H1 (cell line): ENCODE results near the gene WSCD2. TPM values are rescaled to one million over a fixed set of nuclear protein-coding genes. Genes with fewer than 3 reads are reported as not detected.
A peak's percentile ranks its signal among the peaks of the same experiment; 100 is the strongest.

Experiments used
- BCL11A ChIP-seq, 2 experiments: IDR thresholded peaks; one replicate each; pipeline ENCODE4 v1.6.1; 2011; ENCODE audit warnings: low read depth in 2 of 2, low read length in 2 of 2, mild to moderate bottlenecking in 2 of 2
- NANOG ChIP-seq: IDR thresholded peaks from 2 replicates; pipeline ENCODE4 v1.6.1; 2011; ENCODE audit warnings: low read length, low read depth, mild to moderate bottlenecking, inconsistent platforms; ENCODE audit not compliant: insufficient read depth, poor library complexity, severe bottlenecking
- RAD21 ChIP-seq, 2 experiments: IDR thresholded peaks in 1 of 2; conservative IDR thresholded peaks in 1 of 2; 2 replicates each; pipeline ENCODE4 v1.6.1; 2011; ENCODE audit warnings: low read depth in 2 of 2, low read length in 2 of 2, improper control_type of control experiment in 1 of 2, inconsistent platforms in 1 of 2, mild to moderate bottlenecking in 1 of 2, moderate library complexity in 1 of 2
- RNF2 ChIP-seq: fragments of 200-900, 300-1000 bp; sonication (generic); IDR thresholded peaks from 2 replicates; pipeline ENCODE4 v1.7.1; 2016; ENCODE audit warnings: borderline replicate concordance, low read depth, mild to moderate bottlenecking, antibody characterized with exemption, low read length; ENCODE audit not compliant: poor library complexity, severe bottlenecking; ENCODE audit errors: missing control alignments
- SIRT6 ChIP-seq: IDR thresholded peaks from one replicate; pipeline ENCODE4 v1.7.1; 2012; ENCODE audit warnings: low read length, inconsistent platforms
- SUZ12 ChIP-seq: fragments of 200-600 bp; sonication (generic); IDR thresholded peaks from 2 replicates; pipeline ENCODE4 v1.6.1; 2012; ENCODE audit warnings: mild to moderate bottlenecking, inconsistent platforms, low read length, moderate library complexity, mixed read lengths
- TAF1 ChIP-seq: IDR thresholded peaks from 2 replicates; pipeline ENCODE4 v1.6.1; 2011; ENCODE audit warnings: mild to moderate bottlenecking, low read depth, low read length
- TAF7 ChIP-seq: optimal IDR thresholded peaks from 2 replicates; pipeline ENCODE3; 2011; ENCODE audit warnings: low read depth, mild to moderate bottlenecking, inconsistent platforms, low read length, moderate library complexity, borderline replicate concordance
- polyA plus RNA-seq, 7 experiments: library from polyadenylated mRNA; depleted of rRNA in 3 of 7; stranded (reverse) in 5 of 7; unstranded in 2 of 7; fragments of >200 nt in 5 of 7; fragments of 200-250 nt in 2 of 7; gene quantifications; 1 replicate in 5 of 7; 2 replicates in 1 of 7; 4 replicates in 1 of 7; pipeline versions ENCODE4 v1.2.1 to v1.2.3, GENCODE V29; 2011 to 2013; ENCODE audit warnings: missing spikeins in 2 of 7, mixed read lengths in 2 of 7
- total RNA-seq: library from RNA; stranded (reverse); fragmentation: NEBNext Ultra II Directional; extraction: Animal tissue kit (Norgen Biotek cat#: 25700); gene quantifications from 2 replicates; pipeline ENCODE4 v1.2.1, GENCODE V29; 2021
- TF ChIP-seq, protein P1 (sequence below): fragments of 300-600 bp; sonication (generic); IDR thresholded peaks from 2 replicates; pipeline ENCODE4 v1.7.1; 2012; ENCODE audit warnings: low read length, moderate library complexity, mild to moderate bottlenecking, inconsistent platforms; ENCODE audit not compliant: insufficient replicate concordance

Gene WSCD2
- total and polyA plus RNA-seq, 2 of the 8 experiments (the other 6 are each of a cell fraction or from before 2014, with no cell fraction given) = 1.3 to 2.2 TPM

DNA sequence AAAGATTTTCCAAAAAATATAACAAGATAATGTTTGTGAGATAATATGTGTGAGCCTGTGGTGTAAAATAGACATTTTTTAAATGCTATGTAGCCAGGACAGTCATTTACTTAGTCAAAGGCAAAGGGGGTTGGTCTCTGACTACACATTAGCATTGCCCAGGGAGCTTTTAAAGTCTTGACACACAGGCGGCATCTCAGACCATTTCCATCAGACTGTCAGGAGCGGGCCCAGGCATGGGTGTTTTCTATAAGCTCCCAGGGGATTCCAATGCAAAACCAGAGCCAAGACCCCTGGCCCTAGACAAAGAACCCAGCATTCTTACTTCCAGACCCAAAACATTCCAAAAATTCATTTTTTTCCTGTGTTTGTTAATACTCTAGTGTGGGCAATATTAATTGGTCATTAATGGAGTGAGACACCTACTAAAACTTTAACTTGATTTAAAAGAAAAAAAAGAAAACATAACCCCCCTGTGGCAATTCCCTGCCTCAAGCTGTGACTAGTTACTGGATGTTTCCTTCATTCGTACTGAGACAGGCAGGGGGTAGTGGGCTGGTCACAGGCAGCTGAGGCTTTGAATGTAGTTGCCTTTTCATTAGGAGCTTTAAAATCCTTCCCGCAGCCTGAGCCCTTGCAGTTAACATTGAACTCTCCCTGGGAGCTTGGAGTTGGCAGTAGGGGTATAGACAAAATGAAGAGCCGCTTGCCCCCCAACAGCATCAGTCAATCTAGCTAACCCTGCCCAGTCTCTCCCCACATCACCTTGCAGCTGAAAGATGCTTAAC, 106.3 kb downstream of the WSCD2 start (continued):
- TF ChIP-seq, protein P1, sequence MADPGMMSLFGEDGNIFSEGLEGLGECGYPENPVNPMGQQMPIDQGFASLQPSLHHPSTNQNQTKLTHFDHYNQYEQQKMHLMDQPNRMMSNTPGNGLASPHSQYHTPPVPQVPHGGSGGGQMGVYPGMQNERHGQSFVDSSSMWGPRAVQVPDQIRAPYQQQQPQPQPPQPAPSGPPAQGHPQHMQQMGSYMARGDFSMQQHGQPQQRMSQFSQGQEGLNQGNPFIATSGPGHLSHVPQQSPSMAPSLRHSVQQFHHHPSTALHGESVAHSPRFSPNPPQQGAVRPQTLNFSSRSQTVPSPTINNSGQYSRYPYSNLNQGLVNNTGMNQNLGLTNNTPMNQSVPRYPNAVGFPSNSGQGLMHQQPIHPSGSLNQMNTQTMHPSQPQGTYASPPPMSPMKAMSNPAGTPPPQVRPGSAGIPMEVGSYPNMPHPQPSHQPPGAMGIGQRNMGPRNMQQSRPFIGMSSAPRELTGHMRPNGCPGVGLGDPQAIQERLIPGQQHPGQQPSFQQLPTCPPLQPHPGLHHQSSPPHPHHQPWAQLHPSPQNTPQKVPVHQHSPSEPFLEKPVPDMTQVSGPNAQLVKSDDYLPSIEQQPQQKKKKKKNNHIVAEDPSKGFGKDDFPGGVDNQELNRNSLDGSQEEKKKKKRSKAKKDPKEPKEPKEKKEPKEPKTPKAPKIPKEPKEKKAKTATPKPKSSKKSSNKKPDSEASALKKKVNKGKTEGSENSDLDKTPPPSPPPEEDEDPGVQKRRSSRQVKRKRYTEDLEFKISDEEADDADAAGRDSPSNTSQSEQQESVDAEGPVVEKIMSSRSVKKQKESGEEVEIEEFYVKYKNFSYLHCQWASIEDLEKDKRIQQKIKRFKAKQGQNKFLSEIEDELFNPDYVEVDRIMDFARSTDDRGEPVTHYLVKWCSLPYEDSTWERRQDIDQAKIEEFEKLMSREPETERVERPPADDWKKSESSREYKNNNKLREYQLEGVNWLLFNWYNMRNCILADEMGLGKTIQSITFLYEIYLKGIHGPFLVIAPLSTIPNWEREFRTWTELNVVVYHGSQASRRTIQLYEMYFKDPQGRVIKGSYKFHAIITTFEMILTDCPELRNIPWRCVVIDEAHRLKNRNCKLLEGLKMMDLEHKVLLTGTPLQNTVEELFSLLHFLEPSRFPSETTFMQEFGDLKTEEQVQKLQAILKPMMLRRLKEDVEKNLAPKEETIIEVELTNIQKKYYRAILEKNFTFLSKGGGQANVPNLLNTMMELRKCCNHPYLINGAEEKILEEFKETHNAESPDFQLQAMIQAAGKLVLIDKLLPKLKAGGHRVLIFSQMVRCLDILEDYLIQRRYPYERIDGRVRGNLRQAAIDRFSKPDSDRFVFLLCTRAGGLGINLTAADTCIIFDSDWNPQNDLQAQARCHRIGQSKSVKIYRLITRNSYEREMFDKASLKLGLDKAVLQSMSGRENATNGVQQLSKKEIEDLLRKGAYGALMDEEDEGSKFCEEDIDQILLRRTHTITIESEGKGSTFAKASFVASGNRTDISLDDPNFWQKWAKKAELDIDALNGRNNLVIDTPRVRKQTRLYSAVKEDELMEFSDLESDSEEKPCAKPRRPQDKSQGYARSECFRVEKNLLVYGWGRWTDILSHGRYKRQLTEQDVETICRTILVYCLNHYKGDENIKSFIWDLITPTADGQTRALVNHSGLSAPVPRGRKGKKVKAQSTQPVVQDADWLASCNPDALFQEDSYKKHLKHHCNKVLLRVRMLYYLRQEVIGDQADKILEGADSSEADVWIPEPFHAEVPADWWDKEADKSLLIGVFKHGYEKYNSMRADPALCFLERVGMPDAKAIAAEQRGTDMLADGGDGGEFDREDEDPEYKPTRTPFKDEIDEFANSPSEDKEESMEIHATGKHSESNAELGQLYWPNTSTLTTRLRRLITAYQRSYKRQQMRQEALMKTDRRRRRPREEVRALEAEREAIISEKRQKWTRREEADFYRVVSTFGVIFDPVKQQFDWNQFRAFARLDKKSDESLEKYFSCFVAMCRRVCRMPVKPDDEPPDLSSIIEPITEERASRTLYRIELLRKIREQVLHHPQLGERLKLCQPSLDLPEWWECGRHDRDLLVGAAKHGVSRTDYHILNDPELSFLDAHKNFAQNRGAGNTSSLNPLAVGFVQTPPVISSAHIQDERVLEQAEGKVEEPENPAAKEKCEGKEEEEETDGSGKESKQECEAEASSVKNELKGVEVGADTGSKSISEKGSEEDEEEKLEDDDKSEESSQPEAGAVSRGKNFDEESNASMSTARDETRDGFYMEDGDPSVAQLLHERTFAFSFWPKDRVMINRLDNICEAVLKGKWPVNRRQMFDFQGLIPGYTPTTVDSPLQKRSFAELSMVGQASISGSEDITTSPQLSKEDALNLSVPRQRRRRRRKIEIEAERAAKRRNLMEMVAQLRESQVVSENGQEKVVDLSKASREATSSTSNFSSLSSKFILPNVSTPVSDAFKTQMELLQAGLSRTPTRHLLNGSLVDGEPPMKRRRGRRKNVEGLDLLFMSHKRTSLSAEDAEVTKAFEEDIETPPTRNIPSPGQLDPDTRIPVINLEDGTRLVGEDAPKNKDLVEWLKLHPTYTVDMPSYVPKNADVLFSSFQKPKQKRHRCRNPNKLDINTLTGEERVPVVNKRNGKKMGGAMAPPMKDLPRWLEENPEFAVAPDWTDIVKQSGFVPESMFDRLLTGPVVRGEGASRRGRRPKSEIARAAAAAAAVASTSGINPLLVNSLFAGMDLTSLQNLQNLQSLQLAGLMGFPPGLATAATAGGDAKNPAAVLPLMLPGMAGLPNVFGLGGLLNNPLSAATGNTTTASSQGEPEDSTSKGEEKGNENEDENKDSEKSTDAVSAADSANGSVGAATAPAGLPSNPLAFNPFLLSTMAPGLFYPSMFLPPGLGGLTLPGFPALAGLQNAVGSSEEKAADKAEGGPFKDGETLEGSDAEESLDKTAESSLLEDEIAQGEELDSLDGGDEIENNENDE = peak; percentile 40
- TF ChIP-seq BCL11A (IDR thresholded peaks at IDR 0.05; ENCODE audit: low read depth in 2 of 2, low read length in 2 of 2) (no peak), RNF2 (no peak), TAF7 (no peak), RAD21 (IDR thresholded peaks at IDR 0.05 in 1 of 2, conservative IDR thresholded peaks at IDR 0.05 in 1 of 2; ENCODE audit: low read depth in 2 of 2, low read length in 2 of 2) (0 out of 4 replicates have a peak, but pooled peaks of 1 of the 2 experiments have one; percentile 2), SUZ12 (no peak), NANOG (no peak), SIRT6 (no peak), TAF1 (0 out of 2 replicates have a peak, but pooled peaks have one; percentile 38)
